Ovary (tissue), 9 donors: ENCODE measurements around the gene SCAPER. TPM values are rescaled to one million over a fixed set of nuclear protein-coding genes. Genes with fewer than 3 reads are reported as not detected.
"Not testable (repeated sequence)": the region's sequence is repeated elsewhere in the genome, so short reads cannot be mapped to it uniquely, and the experiment has no call there.

Experiments used
- DNase-seq, 5 donors: peaks; one replicate each; pipeline ENCODE4 v3.0.0-alpha.2; 2019 to 2020
- H3K27ac ChIP-seq, 2 donors: fragments of 200-600 bp; one replicate each; pipeline versions ENCODE4 v1.5.1 to v1.8.0; 2019 to 2022
- H3K27me3 ChIP-seq: fragments of 200-600 bp; one replicate; pipeline ENCODE4 v1.8.0; 2022
- H3K36me3 ChIP-seq: fragments of 200-600 bp; sonication (generic); one replicate; pipeline ENCODE4 v1.5.1; 2019
- H3K4me1 ChIP-seq: one replicate; pipeline ENCODE4 v1.8.1; 2013; ENCODE audit warnings: mild to moderate bottlenecking, moderate library complexity; ENCODE audit not compliant: insufficient read depth
- H3K4me3 ChIP-seq: fragments of 200-600 bp; sonication (generic); one replicate; pipeline ENCODE4 v1.5.1; 2017
- H3K9me3 ChIP-seq, 2 donors: fragments of 200-600 bp in 1 of 2; sonication (generic) in 1 of 2; one replicate each; pipeline versions ENCODE4 v1.5.1 to v1.8.1; 2013 to 2019; ENCODE audit warnings: mild to moderate bottlenecking in 1 of 2, moderate library complexity in 1 of 2
- CTCF ChIP-seq, 3 donors: fragments of 450-650 bp in 2 of 3; fragments of 200-600 bp in 1 of 3; IDR thresholded peaks; one replicate each; pipeline versions ENCODE4 v1.5.1 to v1.8.0; 2016 to 2022; ENCODE audit warnings: antibody characterized with exemption in 3 of 3, mild to moderate bottlenecking in 1 of 3
- EP300 ChIP-seq: sonication (generic); formaldehyde crosslinking; IDR thresholded peaks from one replicate; pipeline ENCODE4 v1.6.1; 2017; ENCODE audit warnings: antibody characterized with exemption
- POLR2A ChIP-seq: fragments of 450-650 bp; IDR thresholded peaks from one replicate; pipeline ENCODE4 v1.6.1; 2017; ENCODE audit warnings: antibody characterized with exemption, mild to moderate bottlenecking, moderate library complexity
- WGBS, 3 donors: extraction: QIAGEN DNeasy Blood & Tissue Kit in 1 of 3; methylation state at CpG; one replicate each; pipeline versions ENCODE4 v1.1.5 to v1.1.7; 2013 to 2017; 5-methylcytosine and 5-hydroxymethylcytosine counted together
- intact Hi-C, 4 donors: fragments of 100-400 bp; cut with DNase I; formaldehyde crosslinking; loops; one replicate each; pipeline versions ENCODE4 v1.11.0 to v1.15.1; 2022 to 2023
- polyA plus RNA-seq, 2 donors: library from polyadenylated mRNA; stranded (reverse); fragments of 200-250 nt in 1 of 2; fragments of 350-450 nt in 1 of 2; fragmentation: Illumina TruSeq in 1 of 2; extraction: RNeasy Lipid Tissue Mini Kit (QIAGEN cat#74804) in 1 of 2; gene quantifications; one replicate each; pipeline ENCODE4 v1.2.3, GENCODE V29; 2013 to 2014
- total RNA-seq, 7 donors: library from RNA; depleted of rRNA in 2 of 7; stranded (reverse); fragments of >200 nt in 2 of 7; fragmentation: NEBNext Ultra II Directional in 3 of 7; extraction: Animal tissue kit (Norgen Biotek cat#: 25700) in 3 of 7; gene quantifications; one replicate each; pipeline versions ENCODE4 v1.1.0 to v1.2.4, GENCODE V29; 2016 to 2023
- donor health status: DM: no; HTN: no; CAD: no; lungs with moderate emphysema.
- donor health status: DM: no; HTN: no; CAD: no.
- donor health status: Bipolar disorder and iron deficiency.
- donor health status: DM: yes; HTN: yes; CAD: no.
- donor health status: DM: no; HTN: no; CAD: no.
- donor health status: DM: yes; HTN: yes; CAD: no.

The SCAPER gene
- total and polyA plus RNA-seq, 9 donors, result 13.7 to 45.8 (median 27.9) TPM

DNA sequence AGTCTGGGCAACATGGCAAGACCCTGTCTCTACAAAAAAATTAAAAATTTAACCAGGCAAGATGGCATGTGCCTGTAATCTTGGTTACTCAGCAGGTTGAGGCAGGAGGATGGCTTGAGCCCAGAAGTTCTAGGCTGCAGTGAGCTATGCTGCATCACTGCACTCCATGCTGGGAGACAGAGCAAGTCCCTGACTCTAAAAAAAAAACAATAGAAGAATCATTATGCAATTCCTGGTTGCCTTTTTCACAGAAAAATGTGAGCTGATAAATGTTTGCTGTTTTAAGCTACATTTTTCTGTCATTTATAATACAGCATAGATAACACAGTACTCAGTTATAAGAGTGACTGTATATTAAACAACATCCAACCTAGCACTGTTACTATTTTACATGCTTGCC lies 148.8 kb downstream of the SCAPER start:
- Histone ChIP-seq H3K27me3 (no peaks in the 10 kb centered on the region), H3K4me3 (no peak overlapping the region), H3K9me3 (no peaks in the 10 kb centered on the region), H3K36me3 (no peaks in the 10 kb centered on the region), H3K4me1 (no peaks in the 10 kb centered on the region), H3K27ac (no peak overlapping the region)
- TF ChIP-seq EP300 (no peak), CTCF (IDR thresholded peaks at IDR 0.05) (no peak), POLR2A (no peak)
- intact Hi-C loops, result no loop called here
- no peak for DNase-seq

- no peak overlapping the region for H3K4me3 ChIP-seq
- DNase-seq, result no peak
- no peaks in the 10 kb centered on the region for H3K4me1 ChIP-seq
- no peaks in the 10 kb centered on the region for H3K36me3 ChIP-seq
- H3K9me3 ChIP-seq, result no peaks in the 10 kb centered on the region
- H3K27ac ChIP-seq, result no peak overlapping the region
- WGBS, 3 donors, result 94 to 96% (median 95%) methylated on average over 6 of the region's 6 CpGs
- intact Hi-C loops, result no loop called here
- H3K27me3 ChIP-seq, result no peaks in the 10 kb centered on the region
- TF ChIP-seq EP300 (no peak), POLR2A (no peak), CTCF (IDR thresholded peaks at IDR 0.05) (no peak)
Measured at GRCh38 chr15:76753771-76754170, 151.4 kb downstream of the SCAPER start.

GRCh38 chr15:76753131-76753530 lies 152.0 kb downstream of the SCAPER start:
- 90 to 100% (median 93%) methylated on average over 1 of the region's 1 CpG for WGBS, 3 donors
- H3K27me3 ChIP-seq, result no peaks in the 10 kb centered on the region
- H3K36me3 ChIP-seq, result no peaks in the 10 kb centered on the region
- no peaks in the 10 kb centered on the region for H3K9me3 ChIP-seq
- no peak overlapping the region for H3K4me3 ChIP-seq
- no peak overlapping the region for H3K27ac ChIP-seq
- intact Hi-C loops, result no loop called here
- DNase-seq, result no peak
- TF ChIP-seq EP300 (no peak), POLR2A (no peak), CTCF (IDR thresholded peaks at IDR 0.05) (no peak)
- no peaks in the 10 kb centered on the region for H3K4me1 ChIP-seq

- H3K4me1 ChIP-seq, result no peaks in the 10 kb centered on the region
- no peak overlapping the region for H3K27ac ChIP-seq
- H3K4me3 ChIP-seq, result no peak overlapping the region
- H3K9me3 ChIP-seq, result no peaks in the 10 kb centered on the region
- intact Hi-C loops, result no loop called here
- no peak for TF ChIP-seq EP300
- no peak for TF ChIP-seq POLR2A
- no peaks in the 10 kb centered on the region for H3K27me3 ChIP-seq
- no peak for DNase-seq
- no peaks in the 10 kb centered on the region for H3K36me3 ChIP-seq
Measured at GRCh38 chr15:76752549-76752948, 152.6 kb downstream of the SCAPER start.

GRCh38 chr15:76737573-76737972 lies 167.6 kb downstream of the SCAPER start:
- H3K27ac ChIP-seq, result no peak overlapping the region
- no peaks in the 10 kb centered on the region for H3K36me3 ChIP-seq
- no peaks in the 10 kb centered on the region for H3K4me1 ChIP-seq
- TF ChIP-seq EP300 (no peak), CTCF (IDR thresholded peaks at IDR 0.05) (no peak), POLR2A (no peak)
- no peaks in the 10 kb centered on the region for H3K9me3 ChIP-seq
- DNase-seq, result no peak
- intact Hi-C loops, result no loop called here
- 93 to 99% (median 98%) methylated on average over 4 of the region's 4 CpGs for WGBS, 3 donors
- H3K4me3 ChIP-seq, result no peak overlapping the region
- H3K27me3 ChIP-seq, result no peaks in the 10 kb centered on the region

GRCh38 chr15:76732321-76732720 lies 172.8 kb downstream of the SCAPER start:
- H3K27ac ChIP-seq, DNase-seq, H3K4me3 ChIP-seq, intact Hi-C loops, H3K4me1 ChIP-seq, H3K27me3 ChIP-seq, H3K9me3 ChIP-seq, H3K36me3 ChIP-seq: not testable (repeated sequence)
- WGBS, 3 donors, result 85 to 96% (median 96%) methylated on average over 9 of the region's 9 CpGs
